Kidney (tissue), 14 donors: ENCODE data around the gene ZNF189. TPM values are rescaled to one million over a fixed set of nuclear protein-coding genes. Genes with fewer than 3 reads are reported as not detected.

Experiments used
- DNase-seq, 5 donors: peaks; one replicate each; pipeline ENCODE4 v3.0.0-alpha.2; 2013 to 2020
- FAIRE-seq: peaks from 2 replicates; lab custom pipeline; 2012; peaks lifted over from hg19 to GRCh38; lab: Jason Lieb, UNC
- H3K27ac ChIP-seq, 2 donors: one replicate each; pipeline ENCODE4 v1.7.0; 2013; ENCODE audit warnings: low read depth in 2 of 2, low read length in 2 of 2, inconsistent platforms in 1 of 2
- H3K27me3 ChIP-seq: one replicate; pipeline ENCODE4 v1.7.1; 2013; ENCODE audit warnings: low read length, inconsistent platforms; ENCODE audit not compliant: control insufficient read depth, insufficient read depth
- H3K36me3 ChIP-seq, 3 donors: one replicate each; pipeline versions ENCODE4 v1.7.0 to v1.7.1; 2013; ENCODE audit warnings: low read length in 3 of 3, control low read depth in 1 of 3, inconsistent platforms in 1 of 3; ENCODE audit not compliant: insufficient read depth in 3 of 3, control insufficient read depth in 2 of 3
- H3K4me1 ChIP-seq, 3 donors: one replicate each; pipeline versions ENCODE4 v1.7.0 to v1.7.1; 2013; ENCODE audit warnings: low read length in 3 of 3, inconsistent platforms in 1 of 3, low read depth in 1 of 3; ENCODE audit not compliant: control insufficient read depth in 2 of 3, insufficient read depth in 2 of 3
- H3K4me3 ChIP-seq, 3 donors: one replicate each; pipeline versions ENCODE4 v1.7.0 to v1.8.1; 2013; ENCODE audit warnings: low read length in 3 of 3, control low read depth in 1 of 3, inconsistent platforms in 1 of 3
- H3K9ac ChIP-seq, 3 donors: one replicate each; pipeline versions ENCODE4 v1.7.0 to v1.7.1; 2013; ENCODE audit warnings: low read length in 3 of 3, control low read depth in 1 of 3, inconsistent platforms in 1 of 3
- H3K9me3 ChIP-seq, 3 donors: one replicate each; pipeline versions ENCODE4 v1.7.0 to v1.7.1; 2013; ENCODE audit warnings: low read length in 3 of 3, control low read depth in 1 of 3, inconsistent platforms in 1 of 3; ENCODE audit not compliant: control insufficient read depth in 2 of 3, insufficient read depth in 1 of 3
- intact Hi-C: fragments of 100-400 bp; cut with DNase I; formaldehyde crosslinking; loops from one replicate; pipeline ENCODE4 v1.11.1; 2022
- polyA plus RNA-seq: library from polyadenylated mRNA; stranded (reverse); fragments of 350-450 nt; fragmentation: Illumina TruSeq; extraction: RNeasy Lipid Tissue Mini Kit (QIAGEN cat#74804); gene quantifications from one replicate; pipeline ENCODE4 v1.2.3, GENCODE V29; 2014; ENCODE audit warnings: low read depth, low replicate concordance; ENCODE audit not compliant: insufficient read depth
- total RNA-seq: library from RNA; stranded (reverse); fragmentation: NEBNext Ultra II Directional; extraction: Animal tissue kit (Norgen Biotek cat#: 25700); gene quantifications from one replicate; pipeline ENCODE4 v1.2.1, GENCODE V29; 2021
- TF ChIP-seq, protein P1 (sequence below): IDR thresholded peaks from 3 replicates; pipeline ENCODE4 v1.5.1; 2012; ENCODE audit warnings: mild to moderate bottlenecking, moderate library complexity, borderline replicate concordance; ENCODE audit not compliant: insufficient read depth; ENCODE audit errors: extremely low read depth
- donor health status: control.
- donor health status: control.
- donor health status: control.
- donor health status: control.
- donor health status: control.
- donor health status: DM: yes; HTN: yes; CAD: no.
- donor health status: Normal renal cell carcinoma (clear cell type).

Gene ZNF189
- total and polyA plus RNA-seq, 2 donors from 2014 or later = 13.1 to 22.9 TPM

- Histone ChIP-seq H3K9me3 (no peaks in the 10 kb centered on the region), H3K27me3 (no peaks in the 10 kb centered on the region), H3K27ac (no peak overlapping the region), H3K9ac (no peak overlapping the region), H3K4me1 (no peaks in the 10 kb centered on the region), H3K36me3 (no peaks in the 10 kb centered on the region), H3K4me3 (no peak overlapping the region)
- TF ChIP-seq, protein P1, sequence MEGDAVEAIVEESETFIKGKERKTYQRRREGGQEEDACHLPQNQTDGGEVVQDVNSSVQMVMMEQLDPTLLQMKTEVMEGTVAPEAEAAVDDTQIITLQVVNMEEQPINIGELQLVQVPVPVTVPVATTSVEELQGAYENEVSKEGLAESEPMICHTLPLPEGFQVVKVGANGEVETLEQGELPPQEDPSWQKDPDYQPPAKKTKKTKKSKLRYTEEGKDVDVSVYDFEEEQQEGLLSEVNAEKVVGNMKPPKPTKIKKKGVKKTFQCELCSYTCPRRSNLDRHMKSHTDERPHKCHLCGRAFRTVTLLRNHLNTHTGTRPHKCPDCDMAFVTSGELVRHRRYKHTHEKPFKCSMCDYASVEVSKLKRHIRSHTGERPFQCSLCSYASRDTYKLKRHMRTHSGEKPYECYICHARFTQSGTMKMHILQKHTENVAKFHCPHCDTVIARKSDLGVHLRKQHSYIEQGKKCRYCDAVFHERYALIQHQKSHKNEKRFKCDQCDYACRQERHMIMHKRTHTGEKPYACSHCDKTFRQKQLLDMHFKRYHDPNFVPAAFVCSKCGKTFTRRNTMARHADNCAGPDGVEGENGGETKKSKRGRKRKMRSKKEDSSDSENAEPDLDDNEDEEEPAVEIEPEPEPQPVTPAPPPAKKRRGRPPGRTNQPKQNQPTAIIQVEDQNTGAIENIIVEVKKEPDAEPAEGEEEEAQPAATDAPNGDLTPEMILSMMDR = no peak
- DNase-seq = no peak
- intact Hi-C loops = no loop called here
- no peak for FAIRE-seq
These were observed 33.5 kb upstream of the ZNF189 start for GRCh38 chr9:101365181-101365580.

DNA sequence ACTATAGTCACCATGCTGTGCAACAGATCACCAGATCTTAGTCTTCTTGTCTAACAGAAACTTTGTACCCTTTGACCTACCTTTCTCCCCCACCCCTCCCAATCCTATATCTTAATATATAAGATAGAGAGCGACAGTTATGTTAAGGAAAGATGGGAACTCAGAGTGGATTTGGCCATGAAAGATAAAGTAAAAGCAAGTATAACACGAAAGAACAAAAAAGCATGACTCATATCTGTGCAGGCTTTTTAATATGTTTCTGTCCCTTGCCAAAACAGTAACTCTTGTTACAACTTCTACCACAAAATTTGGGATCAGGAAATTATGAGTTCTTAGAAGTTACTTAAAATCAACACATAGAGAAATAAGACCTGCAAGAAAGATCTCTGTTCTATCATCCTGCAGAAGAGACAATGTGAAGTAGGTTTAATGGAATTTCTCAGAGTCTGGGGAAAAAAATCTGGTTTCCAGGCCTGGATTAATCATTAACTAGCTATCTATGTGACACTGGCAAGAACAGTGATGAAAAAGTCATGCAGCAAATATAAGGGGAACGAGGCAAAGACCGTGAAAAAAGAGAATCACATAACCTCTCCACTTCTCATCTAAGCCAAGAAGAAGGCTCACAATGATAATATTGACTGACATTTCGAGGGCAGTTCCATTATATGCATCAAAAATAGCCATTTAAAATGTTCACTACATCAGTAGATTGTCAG is 32.5 kb upstream of the ZNF189 start:
- no peak for FAIRE-seq
- H3K36me3 ChIP-seq = no peaks in the 10 kb centered on the region
- peak overlapping the region in 1 of 3 donors; percentile 23 for H3K4me3 ChIP-seq
- no peaks in the 10 kb centered on the region for H3K27me3 ChIP-seq
- no peak overlapping the region for H3K9ac ChIP-seq
- peak in 1 of 5 donors; percentile 23 for DNase-seq
- intact Hi-C loops = no loop called here
- H3K27ac ChIP-seq = no peak overlapping the region
- H3K9me3 ChIP-seq = no peaks in the 10 kb centered on the region
- TF ChIP-seq, protein P1 = no peak
- no peaks in the 10 kb centered on the region for H3K4me1 ChIP-seq

DNA sequence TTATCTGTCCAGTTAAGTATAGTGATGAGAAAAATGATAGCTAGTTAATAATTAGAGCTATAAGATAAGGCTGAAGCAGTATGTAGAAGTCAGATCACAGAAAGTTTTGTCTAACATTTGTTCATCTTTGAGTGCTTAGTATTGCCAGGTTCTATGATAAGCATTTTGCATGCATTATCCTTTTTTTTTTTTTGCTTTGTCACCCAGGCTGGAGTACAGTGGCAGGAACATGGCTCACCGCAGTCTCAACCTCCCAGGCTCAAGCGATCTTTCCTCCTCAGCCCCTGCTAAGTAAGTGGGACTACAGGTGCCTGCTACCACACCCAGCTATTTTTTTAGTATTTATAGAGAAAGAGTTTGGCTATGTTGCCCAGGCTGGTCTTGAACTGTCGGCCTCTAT is 31.3 kb upstream of the ZNF189 start:
- H3K9me3 ChIP-seq = no peaks in the 10 kb centered on the region
- TF ChIP-seq, protein P1 = no peak
- FAIRE-seq (no peak), DNase-seq (no peak)
- H3K36me3 ChIP-seq = no peaks in the 10 kb centered on the region
- H3K27me3 ChIP-seq = no peaks in the 10 kb centered on the region
- H3K27ac ChIP-seq = no peak overlapping the region
- no peak overlapping the region for H3K4me3 ChIP-seq
- H3K9ac ChIP-seq = no peak overlapping the region
- H3K4me1 ChIP-seq = no peaks in the 10 kb centered on the region
- intact Hi-C loops = no loop called here

- H3K9me3 ChIP-seq = no peaks in the 10 kb centered on the region
- TF ChIP-seq, protein P1 = no peak
- FAIRE-seq = no peak
- DNase-seq = peak in 1 of 5 donors; percentile 10
- H3K9ac ChIP-seq = no peak overlapping the region
- H3K27me3 ChIP-seq = no peaks in the 10 kb centered on the region
- H3K4me1 ChIP-seq = no peaks in the 10 kb centered on the region
- H3K4me3 ChIP-seq = no peak overlapping the region
- H3K36me3 ChIP-seq = no peaks in the 10 kb centered on the region
- intact Hi-C loops = no loop called here
- H3K27ac ChIP-seq = no peak overlapping the region
These were observed 29.4 kb upstream of the ZNF189 start for GRCh38 chr9:101369286-101369685.
